Measurements from ENCODE around the gene ENTPD6. TPM values are rescaled to one million over a fixed set of nuclear protein-coding genes. Genes with fewer than 3 reads are reported as not detected.

ENTPD6 gene
- total RNA-seq, 2 donors from 2014 or later, result 55.3 to 58.7 TPM

- ATAC-seq (replicated peaks in 1 of 2) (no peak), DNase-seq (no peak)
- Mint-ChIP-seq H3K36me3 (ENCODE audit: insufficient read depth in 2 of 2) (peaks cover 2% of the 10 kb centered on the region in 2 donors), H3K27ac (peak overlapping the region; percentile 92), H3K4me1 (ENCODE audit: low read depth) (peaks cover 61% of the 10 kb centered on the region), H3K27me3 (ENCODE audit: low read depth) (peaks cover 7% of the 10 kb centered on the region), H3K4me3 (peak overlapping the region; percentile 94 to 99), H3K9me3 (no peaks in the 10 kb centered on the region)
Observed at GRCh38 chr20:25248786-25249172, 53.3 kb downstream of the ENTPD6 start.

DNA sequence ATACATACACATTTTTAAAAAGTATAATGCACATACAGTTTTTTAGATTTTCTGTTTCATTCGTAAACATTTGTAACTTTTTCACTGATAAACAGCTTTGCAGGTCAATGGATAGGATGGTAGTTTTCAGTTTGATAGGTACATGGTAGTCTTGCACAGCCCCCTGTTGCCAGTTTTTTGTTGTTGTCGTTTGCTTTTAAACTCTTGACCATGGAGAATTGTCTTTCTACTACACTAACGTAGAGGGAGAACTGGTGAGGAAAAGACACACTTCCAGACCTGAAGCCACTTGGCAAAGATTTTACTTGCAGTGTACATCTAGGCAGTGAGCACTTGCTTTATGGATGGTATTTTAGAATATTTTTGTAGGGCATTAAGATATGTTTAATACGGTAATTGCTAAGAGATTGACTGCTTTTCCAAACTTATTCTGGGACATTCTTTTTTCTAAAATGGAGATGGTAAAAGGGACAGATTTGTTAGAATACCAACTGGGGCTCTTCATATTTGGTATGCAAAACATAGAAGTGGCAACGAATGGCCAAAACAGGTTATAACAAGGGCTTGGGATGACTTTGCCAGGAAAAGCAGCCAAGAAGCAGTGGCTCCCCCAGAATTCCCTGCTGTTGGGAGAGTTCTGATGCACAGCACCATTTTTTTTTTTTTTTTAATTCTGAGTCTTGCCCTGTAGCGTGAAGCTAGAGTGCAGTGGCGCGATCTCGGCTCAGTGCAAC, 53.9 kb downstream of the ENTPD6 start:
- peak overlapping the region; percentile 92 for H3K27ac Mint-ChIP-seq
- H3K27me3 Mint-ChIP-seq (ENCODE audit: low read depth), result peaks cover 7% of the 10 kb centered on the region
- ATAC-seq (replicated peaks in 1 of 2) (no peak), DNase-seq (no peak)
- H3K4me3 Mint-ChIP-seq, result peak overlapping the region; percentile 94 to 99
- H3K9me3 Mint-ChIP-seq, result no peaks in the 10 kb centered on the region
- H3K4me1 Mint-ChIP-seq (ENCODE audit: low read depth), result peaks cover 61% of the 10 kb centered on the region
- peaks cover 2% of the 10 kb centered on the region in 2 donors for H3K36me3 Mint-ChIP-seq (ENCODE audit: insufficient read depth in 2 of 2)

DNA sequence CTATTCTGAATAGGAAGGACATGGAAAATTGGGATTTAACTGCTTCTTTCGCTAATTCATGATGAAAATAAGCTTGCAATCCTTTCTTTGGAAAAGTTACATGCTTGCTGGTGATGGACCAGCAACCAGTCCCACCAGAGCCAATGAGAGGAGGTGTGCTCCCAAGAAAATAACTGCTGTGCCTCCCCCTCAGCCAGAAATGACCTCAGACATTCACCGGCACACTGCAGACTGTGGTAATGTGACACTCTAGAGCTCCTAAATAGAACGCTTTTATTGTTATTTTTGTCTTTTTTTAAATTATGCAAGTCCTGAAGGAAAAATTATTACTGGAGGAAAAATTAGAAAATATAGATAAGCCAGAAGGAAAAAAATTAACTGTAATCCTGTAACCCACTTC, 55.0 kb downstream of the ENTPD6 start:
- Mint-ChIP-seq H3K4me1 (ENCODE audit: low read depth) (peaks cover 58% of the 10 kb centered on the region), H3K27ac (no peak overlapping the region), H3K27me3 (ENCODE audit: low read depth) (peaks cover 7% of the 10 kb centered on the region), H3K36me3 (ENCODE audit: insufficient read depth in 2 of 2) (peaks cover 2% of the 10 kb centered on the region in 2 donors), H3K9me3 (no peaks in the 10 kb centered on the region), H3K4me3 (peak overlapping the region; percentile 61 to 94)
- DNase-seq, result no peak
- no peak for ATAC-seq (replicated peaks in 1 of 2)

DNA sequence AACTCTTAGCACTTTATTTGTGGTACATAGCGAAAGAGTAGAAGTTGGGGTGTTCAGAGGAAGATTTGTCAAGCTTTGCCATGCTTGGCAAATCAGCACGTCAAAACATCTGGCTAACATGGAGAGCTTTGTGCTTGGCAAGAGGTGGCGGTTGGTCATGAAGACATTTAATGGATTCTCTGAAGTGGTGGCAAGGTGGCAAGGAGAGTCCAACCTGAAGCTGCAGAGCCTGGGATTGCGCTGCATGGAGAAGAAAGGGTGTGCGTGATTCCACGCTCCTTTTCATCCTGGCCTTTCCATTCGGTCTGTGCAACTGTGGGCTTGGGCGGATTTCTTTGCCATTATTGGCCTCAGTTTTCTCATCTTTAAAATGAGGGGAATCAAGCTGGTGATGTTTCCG, 55.5 kb downstream of the ENTPD6 start:
- no peaks in the 10 kb centered on the region for H3K9me3 Mint-ChIP-seq
- H3K36me3 Mint-ChIP-seq (ENCODE audit: insufficient read depth in 2 of 2), result peaks cover 2 to 4% of the 10 kb centered on the region in 2 donors
- peaks cover 55% of the 10 kb centered on the region for H3K4me1 Mint-ChIP-seq (ENCODE audit: low read depth)
- no peak for ATAC-seq (replicated peaks in 1 of 2)
- peaks cover 7% of the 10 kb centered on the region for H3K27me3 Mint-ChIP-seq (ENCODE audit: low read depth)
- H3K27ac Mint-ChIP-seq, result no peak overlapping the region
- DNase-seq, result no peak
- H3K4me3 Mint-ChIP-seq, result peak overlapping the region in 1 of 2 donors; percentile 61

DNA sequence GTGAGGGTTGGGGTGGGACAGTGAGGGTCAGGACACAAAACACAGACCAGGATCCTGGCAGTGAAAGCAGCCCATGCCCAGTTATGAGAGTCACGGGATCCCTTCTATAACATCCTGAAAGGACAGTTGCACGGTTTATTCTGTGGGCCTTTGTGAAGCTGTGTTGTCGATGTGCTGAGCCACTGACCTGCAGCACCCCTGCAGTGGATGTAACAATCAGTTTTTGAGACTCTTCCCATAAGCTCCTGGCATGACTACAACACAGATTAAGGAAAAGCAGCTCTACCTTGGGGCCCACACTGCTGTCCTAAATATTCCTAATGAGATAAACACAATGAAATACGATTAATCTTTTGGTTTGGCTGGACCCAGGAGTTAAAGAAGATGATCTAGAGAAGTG, 56.0 kb downstream of the ENTPD6 start:
- Mint-ChIP-seq H3K27ac (no peak overlapping the region), H3K9me3 (no peaks in the 10 kb centered on the region), H3K4me1 (ENCODE audit: low read depth) (peaks cover 50% of the 10 kb centered on the region), H3K27me3 (ENCODE audit: low read depth) (peaks cover 5% of the 10 kb centered on the region), H3K4me3 (no peak overlapping the region), H3K36me3 (ENCODE audit: insufficient read depth in 2 of 2) (peaks cover 2 to 5% of the 10 kb centered on the region in 2 donors)
- no peak for DNase-seq
- no peak for ATAC-seq (replicated peaks in 1 of 2)

GRCh38 chr20:25252230-25252651, 56.7 kb downstream of the ENTPD6 start:
- Mint-ChIP-seq H3K36me3 (ENCODE audit: insufficient read depth in 2 of 2) (peaks cover 2 to 5% of the 10 kb centered on the region in 2 donors), H3K27me3 (ENCODE audit: low read depth) (no peaks in the 10 kb centered on the region), H3K27ac (no peak overlapping the region), H3K4me3 (peak overlapping the region in 1 of 2 donors; percentile 13), H3K4me1 (ENCODE audit: low read depth) (peaks cover 44% of the 10 kb centered on the region), H3K9me3 (no peaks in the 10 kb centered on the region)
- no peak for ATAC-seq (replicated peaks in 1 of 2)
- no peak for DNase-seq

GRCh38 chr20:25252686-25253421, 57.3 kb downstream of the ENTPD6 start:
- H3K9me3 Mint-ChIP-seq, result no peaks in the 10 kb centered on the region
- peaks cover 2 to 5% of the 10 kb centered on the region in 2 donors for H3K36me3 Mint-ChIP-seq (ENCODE audit: insufficient read depth in 2 of 2)
- DNase-seq, result no peak
- H3K27me3 Mint-ChIP-seq (ENCODE audit: low read depth), result no peaks in the 10 kb centered on the region
- no peak overlapping the region for H3K4me3 Mint-ChIP-seq
- no peak overlapping the region for H3K27ac Mint-ChIP-seq
- peak in 1 of 2 donors; percentile 3 for ATAC-seq (replicated peaks in 1 of 2)
- H3K4me1 Mint-ChIP-seq (ENCODE audit: low read depth), result peaks cover 44% of the 10 kb centered on the region

GRCh38 chr20:25253606-25254275, 58.2 kb downstream of the ENTPD6 start:
- H3K4me3 Mint-ChIP-seq, result no peak overlapping the region

DNA sequence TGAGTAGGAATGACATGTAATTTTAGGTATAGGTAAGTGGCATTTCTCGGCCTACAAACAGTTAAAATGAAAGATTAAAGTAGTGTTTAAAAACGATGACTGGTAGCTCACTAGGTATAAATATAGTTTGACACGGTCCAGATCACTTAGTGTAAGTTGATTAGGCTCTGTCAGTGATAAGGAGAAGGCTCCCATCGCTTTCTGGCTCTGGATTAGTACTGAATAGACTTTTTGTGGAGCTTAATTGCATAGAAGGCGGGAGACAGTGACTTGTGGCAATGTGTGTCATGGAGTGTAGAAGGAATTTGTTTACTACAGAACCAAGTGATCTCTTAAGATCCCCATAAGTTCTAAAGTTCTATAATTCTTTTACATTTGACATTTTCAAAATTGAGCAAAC, 59.1 kb downstream of the ENTPD6 start:
- H3K36me3 Mint-ChIP-seq (ENCODE audit: insufficient read depth in 2 of 2), result peaks cover 0 to 6% of the 10 kb centered on the region in 2 donors
- H3K9me3 Mint-ChIP-seq, result no peaks in the 10 kb centered on the region
- no peaks in the 10 kb centered on the region for H3K27me3 Mint-ChIP-seq (ENCODE audit: low read depth)
- DNase-seq, result no peak
- H3K27ac Mint-ChIP-seq, result peak overlapping the region; percentile 20
- H3K4me3 Mint-ChIP-seq, result no peak overlapping the region
- ATAC-seq (replicated peaks in 1 of 2), result no peak
- H3K4me1 Mint-ChIP-seq (ENCODE audit: low read depth), result peaks cover 45% of the 10 kb centered on the region

More at GRCh38 chr20:25253606-25254275, 58.2 kb downstream of the ENTPD6 start:
- peaks cover under 1 to 6% of the 10 kb centered on the region in 2 donors for H3K36me3 Mint-ChIP-seq (ENCODE audit: insufficient read depth in 2 of 2)
- no peaks in the 10 kb centered on the region for H3K9me3 Mint-ChIP-seq
- DNase-seq (no peak), ATAC-seq (replicated peaks in 1 of 2) (no peak)
- H3K27me3 Mint-ChIP-seq (ENCODE audit: low read depth), result no peaks in the 10 kb centered on the region
- H3K27ac Mint-ChIP-seq, result no peak overlapping the region
- H3K4me1 Mint-ChIP-seq (ENCODE audit: low read depth), result peaks cover 45% of the 10 kb centered on the region

DNA sequence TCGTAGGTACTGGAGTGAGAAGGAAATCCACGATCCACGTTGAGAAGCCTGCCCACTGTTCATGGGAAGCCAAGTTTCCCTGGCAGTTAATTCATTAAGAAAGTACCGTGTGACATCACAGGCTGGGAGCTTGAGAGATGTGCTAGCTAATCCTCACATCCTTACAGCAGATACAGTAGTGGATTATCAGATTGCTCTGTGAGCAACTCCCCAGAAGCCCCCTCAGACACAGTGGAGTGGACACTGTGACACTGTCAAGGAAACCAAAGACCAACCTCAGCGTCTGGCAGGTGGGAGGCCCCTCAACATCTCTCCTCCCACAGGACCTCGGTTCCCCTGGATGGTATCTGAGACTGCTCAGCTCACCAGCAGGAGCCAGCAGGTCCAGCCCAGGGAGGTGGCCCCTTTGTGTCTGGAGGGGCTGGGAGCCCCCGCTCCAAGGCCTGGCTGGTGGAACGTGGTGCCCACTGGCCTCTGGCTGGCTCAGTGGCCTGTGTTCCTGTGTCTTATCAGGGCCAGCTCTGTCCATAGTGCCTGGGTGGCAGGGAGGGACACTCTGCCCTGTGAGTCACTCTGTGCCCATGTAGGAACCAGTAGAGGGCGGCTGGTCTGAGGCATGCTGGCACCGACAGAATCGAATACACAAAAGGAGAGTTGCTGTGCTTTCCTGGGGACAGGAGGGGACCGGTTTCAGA, 59.6 kb downstream of the ENTPD6 start:
- ATAC-seq (replicated peaks in 1 of 2) (no peak), DNase-seq (no peak)
- Mint-ChIP-seq H3K27me3 (ENCODE audit: low read depth) (no peaks in the 10 kb centered on the region), H3K4me3 (no peak overlapping the region), H3K36me3 (ENCODE audit: insufficient read depth in 2 of 2) (peaks cover 0 to 6% of the 10 kb centered on the region in 2 donors), H3K27ac (no peak overlapping the region), H3K4me1 (ENCODE audit: low read depth) (peaks cover 45% of the 10 kb centered on the region), H3K9me3 (no peaks in the 10 kb centered on the region)

DNA sequence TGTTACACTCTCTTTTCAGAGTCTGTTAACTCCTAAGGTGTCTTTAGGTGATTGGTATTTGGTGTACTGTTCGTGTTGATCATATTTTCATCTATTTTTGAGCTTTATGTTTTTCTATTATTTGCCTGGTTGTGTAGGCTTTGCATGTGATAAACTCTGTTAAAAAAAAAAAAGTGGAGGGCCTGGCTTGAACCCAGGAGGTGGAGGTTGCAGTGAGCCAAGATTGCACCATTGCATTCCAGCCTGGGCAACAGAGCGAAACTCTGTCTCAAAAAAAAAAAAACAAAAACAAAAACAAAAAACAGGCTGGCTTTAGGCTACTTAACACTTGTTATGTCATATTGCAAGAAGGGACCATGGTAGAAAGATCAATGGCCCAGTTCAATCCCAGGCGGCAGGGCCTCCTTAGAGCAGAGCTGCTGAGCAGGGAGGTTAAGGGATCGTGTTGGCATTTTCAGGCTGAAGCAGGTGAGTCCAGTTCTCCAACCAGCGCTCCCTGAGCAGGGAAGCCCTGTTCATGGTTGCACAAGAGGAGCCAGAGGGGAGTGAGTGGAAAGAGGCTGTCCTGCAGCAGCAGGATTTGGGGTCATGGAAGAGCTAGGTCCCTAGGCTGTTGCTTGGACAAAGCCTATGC, 60.8 kb downstream of the ENTPD6 start:
- Mint-ChIP-seq H3K4me3 (no peak overlapping the region), H3K27ac (peak overlapping the region; percentile 28), H3K9me3 (no peaks in the 10 kb centered on the region), H3K36me3 (ENCODE audit: insufficient read depth in 2 of 2) (peaks cover 0 to 12% of the 10 kb centered on the region in 2 donors), H3K27me3 (ENCODE audit: low read depth) (no peaks in the 10 kb centered on the region), H3K4me1 (ENCODE audit: low read depth) (peaks cover 39% of the 10 kb centered on the region)
- DNase-seq (no peak), ATAC-seq (replicated peaks in 1 of 2) (no peak)

DNA sequence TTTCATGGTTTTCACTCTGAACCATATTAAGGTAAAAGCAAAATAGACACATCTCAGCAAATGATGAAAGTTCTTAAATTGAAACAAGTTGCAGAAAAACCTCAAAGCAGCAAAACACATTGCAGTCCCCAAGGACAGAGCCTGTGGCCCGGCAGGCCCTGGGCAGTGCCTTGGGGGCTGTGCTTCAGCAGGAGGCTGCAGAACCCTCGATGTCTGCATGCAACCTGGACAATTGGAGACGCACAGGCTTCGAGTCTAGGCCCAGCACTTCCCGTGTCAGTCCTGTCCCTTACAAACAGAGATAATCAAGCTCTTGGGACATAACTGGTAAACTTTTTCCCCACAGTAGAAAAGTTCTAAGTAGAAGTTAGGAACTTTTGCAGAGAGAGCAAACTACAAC, 61.6 kb downstream of the ENTPD6 start:
- Mint-ChIP-seq H3K9me3 (peaks cover 0 to 3% of the 10 kb centered on the region in 2 donors), H3K4me1 (ENCODE audit: low read depth) (peaks cover 36% of the 10 kb centered on the region), H3K27ac (no peak overlapping the region), H3K36me3 (ENCODE audit: insufficient read depth in 2 of 2) (peaks cover 3 to 19% of the 10 kb centered on the region in 2 donors), H3K27me3 (ENCODE audit: low read depth) (no peaks in the 10 kb centered on the region), H3K4me3 (no peak overlapping the region)
- ATAC-seq (replicated peaks in 1 of 2) (no peak), DNase-seq (no peak)

Data from activated T-cell treated with anti-CD3 and anti-CD28 coated beads, Interleukin-2, amount 50 U/mL, for 72 hours (primary cell).